Epithelial cell of proximal tubule (primary cell): Measurements from ENCODE around the gene DISP2. TPM values are rescaled to one million over a fixed set of nuclear protein-coding genes. Genes with fewer than 3 reads are reported as not detected.

ENCODE experiments used
- DNase-seq: peaks from one replicate; pipeline ENCODE4 v3.0.0-alpha.2; 2011; ENCODE audit warnings: low read depth
- H3K4me3 ChIP-seq: 2 replicates; pipeline ENCODE4 v1.5.1; 2011; ENCODE audit warnings: low read depth, mild to moderate bottlenecking, low read length
- total RNA-seq: library from RNA; depleted of rRNA; stranded (reverse); fragments of >200 nt; gene quantifications from 2 replicates; pipeline ENCODE4 v1.2.3, GENCODE V29; 2015
- TF ChIP-seq, protein P1 (sequence below): conservative IDR thresholded peaks from 2 replicates; pipeline ENCODE4 v1.5.1; 2012; ENCODE audit warnings: low read depth, mild to moderate bottlenecking, low read length

Gene DISP2
- total RNA-seq, 1 donor from 2014 or later = 0.40 TPM

GRCh38 chr15:40322531-40323238 lies 35.3 kb upstream of the DISP2 start:
- DNase-seq = no peak
- H3K4me3 ChIP-seq = peak overlapping the region; percentile 47
- TF ChIP-seq, protein P1, sequence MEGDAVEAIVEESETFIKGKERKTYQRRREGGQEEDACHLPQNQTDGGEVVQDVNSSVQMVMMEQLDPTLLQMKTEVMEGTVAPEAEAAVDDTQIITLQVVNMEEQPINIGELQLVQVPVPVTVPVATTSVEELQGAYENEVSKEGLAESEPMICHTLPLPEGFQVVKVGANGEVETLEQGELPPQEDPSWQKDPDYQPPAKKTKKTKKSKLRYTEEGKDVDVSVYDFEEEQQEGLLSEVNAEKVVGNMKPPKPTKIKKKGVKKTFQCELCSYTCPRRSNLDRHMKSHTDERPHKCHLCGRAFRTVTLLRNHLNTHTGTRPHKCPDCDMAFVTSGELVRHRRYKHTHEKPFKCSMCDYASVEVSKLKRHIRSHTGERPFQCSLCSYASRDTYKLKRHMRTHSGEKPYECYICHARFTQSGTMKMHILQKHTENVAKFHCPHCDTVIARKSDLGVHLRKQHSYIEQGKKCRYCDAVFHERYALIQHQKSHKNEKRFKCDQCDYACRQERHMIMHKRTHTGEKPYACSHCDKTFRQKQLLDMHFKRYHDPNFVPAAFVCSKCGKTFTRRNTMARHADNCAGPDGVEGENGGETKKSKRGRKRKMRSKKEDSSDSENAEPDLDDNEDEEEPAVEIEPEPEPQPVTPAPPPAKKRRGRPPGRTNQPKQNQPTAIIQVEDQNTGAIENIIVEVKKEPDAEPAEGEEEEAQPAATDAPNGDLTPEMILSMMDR = no peak

GRCh38 chr15:40323239-40323952 lies 34.6 kb upstream of the DISP2 start, which contains the start of gene INAFM2:
INAFM2 (plus strand) TSS chr15:40323692; CDS start chr15:40324056, 364 bp downstream.
- H3K4me3 ChIP-seq = peak within 1 kb of the TSS; percentile 61
- TF ChIP-seq, protein P1 = peak; percentile 46
- no peak for DNase-seq

GRCh38 chr15:40323953-40324937 lies 33.8 kb upstream of the DISP2 start:
- DNase-seq = no peak
- peak overlapping the region; percentile 61 for H3K4me3 ChIP-seq
- TF ChIP-seq, protein P1 = no peak

GRCh38 chr15:40325188-40325587 lies 32.8 kb upstream of the DISP2 start:
- no peak for DNase-seq
- H3K4me3 ChIP-seq = no peak overlapping the region
- TF ChIP-seq, protein P1 = no peak

- no peak overlapping the region for H3K4me3 ChIP-seq
- TF ChIP-seq, protein P1 = no peak
- no peak for DNase-seq
These were observed 32.3 kb upstream of the DISP2 start for GRCh38 chr15:40325700-40326099.

DNA sequence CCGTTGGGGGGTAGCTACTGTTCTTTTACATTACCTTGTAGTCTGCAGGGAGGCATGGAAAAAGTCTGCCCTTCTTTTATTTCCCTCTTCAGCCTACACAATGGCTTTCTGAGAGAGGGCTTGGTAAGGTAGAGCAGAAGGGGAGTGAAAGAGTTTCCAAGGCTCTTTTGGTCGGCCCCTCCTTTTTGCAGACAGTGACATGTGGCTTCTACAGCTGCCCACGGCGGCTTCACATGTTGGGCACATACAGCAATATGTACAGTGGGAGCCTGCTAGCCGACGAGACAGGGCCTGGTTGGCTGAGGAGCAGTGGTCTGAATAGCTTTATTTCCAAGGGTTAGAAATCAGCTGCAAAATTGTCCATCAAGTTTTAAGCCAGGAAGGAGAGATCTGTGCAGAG lies 30.6 kb upstream of the DISP2 start:
- TF ChIP-seq, protein P1 = no peak
- no peak for DNase-seq
- H3K4me3 ChIP-seq = no peak overlapping the region
